Prostate gland (tissue), 1 donor: ENCODE measurements around the gene RASAL2.

Experiments used
- POLR2A ChIP-seq: fragments of 450-650 bp; IDR thresholded peaks from one replicate; pipeline ENCODE4 v1.6.1; 2016; ENCODE audit warnings: antibody characterized with exemption, mild to moderate bottlenecking
- POLR2AphosphoS5 ChIP-seq: sonication (generic); formaldehyde crosslinking; IDR thresholded peaks from one replicate; pipeline ENCODE4 v1.6.1; 2017; ENCODE audit warnings: antibody characterized with exemption

DNA sequence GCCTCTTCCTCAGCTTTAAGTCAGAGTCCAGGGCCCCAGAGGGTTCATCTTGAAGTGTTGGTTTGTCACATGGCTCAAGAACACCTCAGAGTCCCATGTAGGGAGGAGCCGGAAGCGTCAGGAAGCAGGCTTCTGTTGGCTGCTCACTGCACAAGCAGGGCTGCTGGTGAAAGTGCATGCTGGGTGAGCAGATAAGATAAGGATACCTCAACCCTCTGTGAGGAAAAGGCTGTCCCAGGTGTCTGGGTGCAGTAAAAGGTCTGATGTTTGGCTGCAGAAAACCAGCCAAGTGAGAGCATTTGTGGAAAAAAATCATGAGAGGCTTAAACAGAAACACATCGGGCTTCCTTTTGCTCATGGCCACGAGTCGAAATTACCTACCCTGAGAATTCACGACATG, 412.8 kb downstream of the RASAL2 start:
- TF ChIP-seq POLR2AphosphoS5, result no peak
- no peak for TF ChIP-seq POLR2A
